CD4-positive, CD25-positive, alpha-beta regulatory T cell (primary cell): ENCODE measurements around the gene TRPM3. TPM values are rescaled to one million over a fixed set of nuclear protein-coding genes. Genes with fewer than 3 reads are reported as not detected.

Experiments used
- ATAC-seq, 2 donors: fragments of 150-1000 bp; cut with Tn5 transposase; one replicate each; pipeline ENCODE4 v1.10.0; 2021; ENCODE audit warnings: low read depth in 2 of 2, moderate number of reproducible peaks in 2 of 2, moderate library complexity in 1 of 2
- DNase-seq, 3 donors: peaks; one replicate each; pipeline versions ENCODE4 v3.0.0 to v3.0.0-alpha.2; 2012 to 2022; ENCODE audit warnings: mixed read lengths in 1 of 3
- H3K27ac ChIP-seq: one replicate; pipeline ENCODE4 v1.7.0; 2013; ENCODE audit warnings: mild to moderate bottlenecking, low read length; ENCODE audit not compliant: insufficient read depth, poor library complexity, severe bottlenecking
- H3K27me3 ChIP-seq: one replicate; pipeline ENCODE4 v1.7.0; 2013; ENCODE audit warnings: low read length; ENCODE audit not compliant: control insufficient read depth, insufficient read depth
- H3K36me3 ChIP-seq: one replicate; pipeline ENCODE4 v1.7.0; 2013; ENCODE audit warnings: mild to moderate bottlenecking, low read length, moderate library complexity; ENCODE audit not compliant: control insufficient read depth, insufficient read depth
- H3K4me1 ChIP-seq: 2 replicates; pipeline ENCODE4 v1.7.0; 2013; ENCODE audit warnings: mild to moderate bottlenecking, low read length; ENCODE audit not compliant: insufficient read depth, control insufficient read depth, poor library complexity, severe bottlenecking
- H3K4me3 ChIP-seq: one replicate; pipeline ENCODE4 v1.7.0; 2013; ENCODE audit warnings: low read depth, mild to moderate bottlenecking, low read length, moderate library complexity
- H3K9me3 ChIP-seq, 2 experiments: 1 replicate in 1 of 2; 2 replicates in 1 of 2; pipeline ENCODE4 v1.7.0; 2013; ENCODE audit warnings: low read length in 2 of 2, mild to moderate bottlenecking in 1 of 2, moderate library complexity in 1 of 2; ENCODE audit not compliant: control insufficient read depth in 2 of 2
- H3K27ac Mint-ChIP-seq, 3 donors: one replicate each; pipeline ENCODE4 v1.8.0; 2020 to 2022; ENCODE audit warnings: mild to moderate bottlenecking in 3 of 3, mixed read lengths in 3 of 3, moderate library complexity in 2 of 3
- H3K27me3 Mint-ChIP-seq: one replicate; pipeline ENCODE4 v1.8.0; 2022; ENCODE audit warnings: mild to moderate bottlenecking, mixed read lengths
- H3K36me3 Mint-ChIP-seq: one replicate; pipeline ENCODE4 v1.8.0; 2020; ENCODE audit warnings: mixed read lengths
- H3K4me1 Mint-ChIP-seq, 4 donors: one replicate each; pipeline ENCODE4 v1.8.0; 2020 to 2022; ENCODE audit warnings: mixed read lengths in 4 of 4, mild to moderate bottlenecking in 1 of 4
- H3K4me3 Mint-ChIP-seq, 4 donors: one replicate each; pipeline ENCODE4 v1.8.0; 2020 to 2022; ENCODE audit warnings: mild to moderate bottlenecking in 4 of 4, mixed read lengths in 4 of 4, moderate library complexity in 3 of 4
- H3K9me3 Mint-ChIP-seq, 7 donors: one replicate each; pipeline ENCODE4 v1.8.0; 2020 to 2022; ENCODE audit warnings: mixed read lengths in 7 of 7, mild to moderate bottlenecking in 3 of 7, moderate library complexity in 2 of 7
- polyA plus RNA-seq, 4 donors: library from polyadenylated mRNA; unstranded; fragments of 300-500 nt; fragmentation: Illumina TruSeq; gene quantifications; one replicate each; pipeline ENCODE4 v1.2.3, GENCODE V29; 2021
- total RNA-seq: library from RNA; stranded (reverse); gene quantifications from one replicate; pipeline ENCODE4 v1.2.3, GENCODE V29; 2022

TRPM3 gene
- total and polyA plus RNA-seq, 5 donors from 2014 or later: not detected

DNA sequence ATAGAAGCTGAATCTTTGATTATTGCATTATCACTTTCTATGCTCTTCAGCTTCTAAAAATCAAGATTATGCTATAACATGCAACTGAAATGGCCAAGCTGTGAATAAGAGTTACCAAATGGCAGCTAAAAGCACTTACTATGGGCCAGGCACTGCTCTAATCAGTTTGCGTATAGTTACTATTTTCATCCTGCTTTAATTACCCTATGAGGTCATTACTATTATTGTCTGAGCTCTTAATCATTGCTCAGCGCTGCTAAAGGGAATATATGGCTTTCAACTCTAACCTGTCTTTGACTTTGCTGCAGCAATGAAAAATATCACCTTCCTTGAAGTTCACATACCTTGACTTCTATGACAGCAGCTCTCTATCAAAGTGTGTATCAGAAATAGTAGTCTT, 210.8 kb downstream of the TRPM3 start:
- Mint-ChIP-seq H3K4me3 (no peak overlapping the region), H3K4me1 (no peaks in the 10 kb centered on the region), H3K27me3 (no peaks in the 10 kb centered on the region), H3K9me3 (peaks cover 0 to 7% (median 2%) of the 10 kb centered on the region in 7 donors), H3K27ac (no peak overlapping the region), H3K36me3 (no peaks in the 10 kb centered on the region)
- H3K27ac ChIP-seq: no peak overlapping the region
- H3K4me3 ChIP-seq: no peak overlapping the region
- no peaks in the 10 kb centered on the region for H3K36me3 ChIP-seq
- no peaks in the 10 kb centered on the region for H3K4me1 ChIP-seq
- DNase-seq: no peak
- no peak for ATAC-seq
- no peaks in the 10 kb centered on the region for H3K9me3 ChIP-seq
- H3K27me3 ChIP-seq: no peaks in the 10 kb centered on the region

- Mint-ChIP-seq H3K4me1 (peaks cover 0 to 3% (median 0%) of the 10 kb centered on the region in 4 donors), H3K4me3 (no peak overlapping the region), H3K27me3 (no peaks in the 10 kb centered on the region), H3K9me3 (peaks cover 0 to 2% (median 0%) of the 10 kb centered on the region in 7 donors), H3K36me3 (no peaks in the 10 kb centered on the region), H3K27ac (no peak overlapping the region)
- no peaks in the 10 kb centered on the region for H3K9me3 ChIP-seq
- no peaks in the 10 kb centered on the region for H3K4me1 ChIP-seq
- H3K27me3 ChIP-seq: no peaks in the 10 kb centered on the region
- DNase-seq: no peak
- H3K36me3 ChIP-seq: no peaks in the 10 kb centered on the region
- H3K4me3 ChIP-seq: no peak overlapping the region
- no peak overlapping the region for H3K27ac ChIP-seq
- no peak for ATAC-seq
These were observed 218.7 kb downstream of the TRPM3 start for GRCh38 chr9:70902692-70903131.

GRCh38 chr9:70902171-70902570, 219.2 kb downstream of the TRPM3 start:
- H3K4me1 ChIP-seq: no peaks in the 10 kb centered on the region
- H3K27ac ChIP-seq: no peak overlapping the region
- no peak for DNase-seq
- no peak overlapping the region for H3K27ac Mint-ChIP-seq
- no peaks in the 10 kb centered on the region for H3K36me3 ChIP-seq
- ATAC-seq: no peak
- no peaks in the 10 kb centered on the region for H3K9me3 ChIP-seq
- no peaks in the 10 kb centered on the region for H3K27me3 ChIP-seq
- no peak overlapping the region for H3K4me3 Mint-ChIP-seq
- peaks cover 0 to 2% (median 0%) of the 10 kb centered on the region in 7 donors for H3K9me3 Mint-ChIP-seq
- no peaks in the 10 kb centered on the region for H3K27me3 Mint-ChIP-seq
- no peak overlapping the region for H3K4me3 ChIP-seq
- peaks cover 0 to 3% (median 0%) of the 10 kb centered on the region in 4 donors for H3K4me1 Mint-ChIP-seq
- H3K36me3 Mint-ChIP-seq: no peaks in the 10 kb centered on the region

DNA sequence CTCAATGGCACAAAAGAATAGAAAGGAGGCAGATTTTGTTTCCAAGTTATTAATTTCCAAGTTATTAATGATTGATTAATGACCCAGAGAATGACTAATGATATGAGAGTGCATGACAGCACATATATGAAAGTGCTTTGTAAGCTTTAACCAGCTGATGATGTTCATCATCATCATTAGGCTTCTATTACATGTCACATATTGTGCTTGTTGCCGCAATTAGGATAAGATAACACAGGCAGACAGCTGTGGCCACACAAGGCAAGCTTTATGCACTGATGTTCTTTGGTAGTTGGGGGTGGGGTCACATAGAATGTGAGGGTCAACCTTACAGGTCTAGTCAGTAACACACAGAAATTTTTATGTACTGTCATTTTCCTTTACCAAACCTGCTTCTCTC, 219.7 kb downstream of the TRPM3 start:
- H3K27me3 ChIP-seq: no peaks in the 10 kb centered on the region
- no peaks in the 10 kb centered on the region for H3K36me3 ChIP-seq
- Mint-ChIP-seq H3K4me3 (no peak overlapping the region), H3K27ac (no peak overlapping the region), H3K36me3 (no peaks in the 10 kb centered on the region), H3K4me1 (peaks cover 0 to 3% (median 0%) of the 10 kb centered on the region in 4 donors), H3K27me3 (no peaks in the 10 kb centered on the region), H3K9me3 (peaks cover 0 to 2% (median 0%) of the 10 kb centered on the region in 7 donors)
- DNase-seq (no peak), ATAC-seq (no peak)
- H3K4me1 ChIP-seq: no peaks in the 10 kb centered on the region
- H3K9me3 ChIP-seq: no peaks in the 10 kb centered on the region
- H3K27ac ChIP-seq: no peak overlapping the region
- H3K4me3 ChIP-seq: no peak overlapping the region

DNA sequence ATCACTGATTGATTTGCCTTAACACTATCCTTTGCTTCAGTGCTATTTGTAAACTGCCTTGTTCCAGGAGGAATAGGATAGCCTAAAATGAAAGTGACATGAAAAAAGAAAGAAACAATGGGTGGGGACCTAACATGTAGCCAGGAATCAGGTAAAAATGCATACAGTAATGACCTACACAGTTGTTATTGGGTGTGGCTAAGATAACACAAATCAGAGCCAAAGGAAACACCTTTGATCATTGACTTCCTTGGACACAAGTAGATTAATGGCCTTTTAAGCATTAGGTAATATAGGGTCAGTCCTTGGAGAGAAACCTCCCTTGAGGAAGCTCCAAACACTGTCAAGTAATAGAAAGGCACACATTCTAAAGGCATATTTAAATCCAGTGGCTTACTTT, 220.4 kb downstream of the TRPM3 start:
- Mint-ChIP-seq H3K4me3 (no peak overlapping the region), H3K27me3 (no peaks in the 10 kb centered on the region), H3K9me3 (peaks cover 0 to 2% (median 0%) of the 10 kb centered on the region in 7 donors), H3K27ac (no peak overlapping the region), H3K4me1 (peaks cover 0 to 3% (median 0%) of the 10 kb centered on the region in 4 donors), H3K36me3 (no peaks in the 10 kb centered on the region)
- DNase-seq: no peak
- ATAC-seq: no peak
- Histone ChIP-seq H3K9me3 (no peaks in the 10 kb centered on the region), H3K27ac (no peak overlapping the region), H3K27me3 (no peaks in the 10 kb centered on the region), H3K4me1 (no peaks in the 10 kb centered on the region), H3K36me3 (no peaks in the 10 kb centered on the region), H3K4me3 (no peak overlapping the region)

GRCh38 chr9:70893580-70894122, 227.8 kb downstream of the TRPM3 start:
- H3K9me3 Mint-ChIP-seq: peaks cover 0 to 3% (median 0%) of the 10 kb centered on the region in 7 donors
- H3K36me3 ChIP-seq: no peaks in the 10 kb centered on the region
- no peaks in the 10 kb centered on the region for H3K36me3 Mint-ChIP-seq
- H3K9me3 ChIP-seq: no peaks in the 10 kb centered on the region
- no peaks in the 10 kb centered on the region for H3K4me1 ChIP-seq
- H3K4me1 Mint-ChIP-seq: no peaks in the 10 kb centered on the region
- H3K4me3 Mint-ChIP-seq: no peak overlapping the region
- DNase-seq: no peak
- ATAC-seq: no peak
- H3K27me3 Mint-ChIP-seq: no peaks in the 10 kb centered on the region
- no peak overlapping the region for H3K27ac Mint-ChIP-seq
- H3K4me3 ChIP-seq: no peak overlapping the region
- H3K27me3 ChIP-seq: no peaks in the 10 kb centered on the region
- H3K27ac ChIP-seq: no peak overlapping the region

DNA sequence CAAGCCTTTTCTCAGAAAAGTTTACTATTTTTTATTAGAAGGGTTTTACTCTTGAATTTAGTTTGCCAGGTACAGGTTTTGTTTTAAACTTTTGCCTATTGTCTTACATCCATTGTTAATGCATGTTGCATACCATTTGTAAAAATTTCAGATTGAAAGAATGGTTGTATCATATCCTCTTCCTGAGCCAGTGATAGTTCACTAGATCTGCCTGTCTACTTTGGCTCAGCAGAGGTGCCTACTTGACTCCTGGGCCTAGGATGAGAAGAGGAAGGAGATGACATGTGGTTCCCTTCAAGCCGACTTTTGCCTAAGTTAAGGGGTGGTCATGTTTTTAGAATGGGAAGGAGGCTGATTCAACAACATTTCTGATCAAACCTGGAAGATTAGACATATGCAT, 232.9 kb downstream of the TRPM3 start:
- no peak overlapping the region for H3K27ac ChIP-seq
- no peak overlapping the region for H3K4me3 Mint-ChIP-seq
- no peaks in the 10 kb centered on the region for H3K36me3 Mint-ChIP-seq
- no peaks in the 10 kb centered on the region for H3K4me1 ChIP-seq
- no peak overlapping the region for H3K27ac Mint-ChIP-seq
- no peak for ATAC-seq
- peaks cover 0 to 3% (median 0%) of the 10 kb centered on the region in 7 donors for H3K9me3 Mint-ChIP-seq
- no peak for DNase-seq
- H3K27me3 Mint-ChIP-seq: peaks cover 4% of the 10 kb centered on the region
- no peaks in the 10 kb centered on the region for H3K9me3 ChIP-seq
- H3K36me3 ChIP-seq: no peaks in the 10 kb centered on the region
- H3K4me3 ChIP-seq: no peak overlapping the region
- H3K27me3 ChIP-seq: no peaks in the 10 kb centered on the region
- H3K4me1 Mint-ChIP-seq: no peaks in the 10 kb centered on the region

DNA sequence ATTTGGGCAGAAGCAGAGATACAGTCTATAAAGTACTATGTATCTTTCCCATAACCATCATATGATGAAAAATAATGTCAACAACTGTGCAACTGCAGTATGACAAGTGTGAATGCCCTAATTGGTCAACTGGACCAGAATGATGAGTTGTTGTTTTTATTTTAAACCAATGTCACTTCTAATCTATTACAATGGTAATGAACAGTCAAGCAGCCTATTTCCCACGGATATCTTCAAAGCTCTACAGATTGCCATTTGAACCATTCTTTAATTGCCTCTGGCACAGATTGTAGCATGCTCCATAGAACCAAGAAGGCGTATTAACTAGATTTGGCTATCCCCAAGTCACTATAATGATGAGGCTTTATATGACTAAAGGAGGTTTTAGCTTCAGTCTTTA, 233.6 kb downstream of the TRPM3 start:
- Histone ChIP-seq H3K4me1 (no peaks in the 10 kb centered on the region), H3K9me3 (no peaks in the 10 kb centered on the region), H3K36me3 (no peaks in the 10 kb centered on the region), H3K27me3 (no peaks in the 10 kb centered on the region), H3K27ac (no peak overlapping the region), H3K4me3 (no peak overlapping the region)
- DNase-seq: no peak
- no peaks in the 10 kb centered on the region for H3K4me1 Mint-ChIP-seq
- H3K36me3 Mint-ChIP-seq: no peaks in the 10 kb centered on the region
- no peak overlapping the region for H3K4me3 Mint-ChIP-seq
- H3K27me3 Mint-ChIP-seq: peaks cover 4% of the 10 kb centered on the region
- H3K27ac Mint-ChIP-seq: no peak overlapping the region
- H3K9me3 Mint-ChIP-seq: peaks cover 0 to 3% (median 0%) of the 10 kb centered on the region in 7 donors
- ATAC-seq: no peak
